Measurements from ENCODE around the gene SDK1.
"Not testable (repeated sequence)": the region's sequence is repeated elsewhere in the genome, so short reads cannot be mapped to it uniquely, and the experiment has no call there.

The SDK1 gene

DNA sequence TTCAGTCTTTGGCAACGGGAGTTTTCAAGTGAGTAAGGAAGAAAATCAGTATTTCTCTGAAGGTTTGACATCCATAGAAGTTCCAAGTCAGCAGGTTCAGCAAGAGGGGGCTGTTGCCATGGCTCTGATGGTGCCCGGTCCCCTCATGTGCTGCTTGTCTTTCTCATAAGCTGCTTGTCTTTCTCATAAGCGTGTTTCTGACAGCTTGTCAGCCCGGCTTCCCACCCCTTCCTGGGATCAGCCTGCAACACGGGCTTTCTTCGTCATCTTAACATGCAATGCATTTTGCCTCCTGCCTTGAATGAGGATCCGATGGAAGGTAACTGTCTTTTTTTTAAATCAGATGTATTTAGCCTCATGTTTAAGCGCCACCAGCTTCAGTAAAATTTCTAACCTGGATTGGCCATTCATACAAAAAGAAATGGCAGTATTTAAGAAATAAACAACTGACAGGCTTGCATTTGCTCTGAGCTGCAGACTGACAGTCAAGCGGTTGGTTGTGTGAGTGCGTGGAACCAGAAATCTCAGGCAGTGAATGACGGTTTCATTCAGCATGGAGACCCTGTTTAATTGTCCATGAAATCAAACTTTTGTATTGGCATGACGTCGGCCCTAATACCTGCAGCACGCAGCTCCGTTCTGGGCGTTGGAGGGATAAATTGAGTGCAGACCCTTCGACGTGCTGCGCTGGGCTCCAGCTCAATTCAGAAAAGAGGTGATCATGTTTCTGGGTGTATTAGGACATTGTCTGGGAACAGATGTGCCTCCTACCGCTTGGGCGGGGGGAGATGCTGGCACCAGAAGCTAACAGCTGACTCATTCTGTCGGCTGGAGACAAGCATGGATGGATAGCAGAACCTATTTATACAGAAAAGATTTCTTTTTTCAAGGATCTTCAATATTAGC lies 926.3 kb downstream of the SDK1 start:
- DNase-seq = no peak

GRCh38 chr7:4230352-4230751 lies 929.3 kb downstream of the SDK1 start:
- ATAC-seq = no peak
- DNase-seq = no peak

More for the DNA sequence above, 926.3 kb downstream of the SDK1 start:
- no peak for ATAC-seq

DNA sequence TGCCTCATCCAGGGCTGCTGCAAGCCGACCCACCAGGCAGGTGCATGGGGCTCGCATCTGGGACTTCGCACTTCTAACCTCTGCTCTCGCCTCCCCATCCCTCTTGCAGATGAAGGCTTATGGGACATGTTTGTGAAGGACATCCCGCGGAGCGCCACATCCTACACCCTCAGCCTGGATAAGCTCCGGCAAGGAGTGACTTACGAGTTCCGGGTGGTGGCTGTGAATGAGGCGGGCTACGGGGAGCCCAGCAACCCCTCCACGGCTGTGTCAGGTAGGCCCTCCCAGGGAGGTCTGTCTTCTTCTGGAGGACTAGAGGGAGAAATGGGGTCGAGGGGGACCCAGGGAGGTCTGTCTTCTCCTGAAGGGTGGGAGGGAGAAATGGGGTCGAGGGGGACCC lies 932.1 kb downstream of the SDK1 start:
- DNase-seq (no peak), ATAC-seq (no peak)

GRCh38 chr7:4233621-4234497 lies 932.8 kb downstream of the SDK1 start:
- ATAC-seq (no peak), DNase-seq (no peak)

GRCh38 chr7:4234498-4234855 lies 933.4 kb downstream of the SDK1 start:
- ATAC-seq (no peak), DNase-seq (no peak)

DNA sequence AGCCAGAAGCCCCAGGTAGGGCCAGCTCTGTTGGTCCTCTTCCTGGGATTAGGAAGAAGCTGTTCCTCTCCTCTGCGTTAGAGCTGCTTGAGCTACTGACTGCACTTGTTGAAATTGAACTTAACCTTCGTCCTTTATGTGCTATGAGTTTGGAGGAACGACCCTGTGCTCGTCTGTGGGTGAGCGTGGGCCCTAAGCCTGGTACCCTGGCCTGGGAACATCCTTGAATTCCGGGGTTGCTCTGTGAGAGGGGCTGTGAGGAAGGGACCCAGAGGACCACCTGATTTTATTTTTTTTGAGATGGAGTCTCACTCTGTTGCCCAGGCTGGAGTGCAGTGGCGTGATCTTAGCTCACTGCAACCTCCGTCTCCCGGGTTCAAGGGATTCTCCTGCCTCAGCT lies 933.8 kb downstream of the SDK1 start:
- ATAC-seq (no peak), DNase-seq (no peak)

- DNase-seq (no peak), ATAC-seq (no peak)
These were observed 934.5 kb downstream of the SDK1 start for GRCh38 chr7:4235596-4235995.

- no peak for DNase-seq
- no peak for ATAC-seq
These were observed 935.3 kb downstream of the SDK1 start for GRCh38 chr7:4236389-4236788.

- DNase-seq, ATAC-seq: not testable (repeated sequence)
These were observed 935.8 kb downstream of the SDK1 start for GRCh38 chr7:4236873-4237272.

DNA sequence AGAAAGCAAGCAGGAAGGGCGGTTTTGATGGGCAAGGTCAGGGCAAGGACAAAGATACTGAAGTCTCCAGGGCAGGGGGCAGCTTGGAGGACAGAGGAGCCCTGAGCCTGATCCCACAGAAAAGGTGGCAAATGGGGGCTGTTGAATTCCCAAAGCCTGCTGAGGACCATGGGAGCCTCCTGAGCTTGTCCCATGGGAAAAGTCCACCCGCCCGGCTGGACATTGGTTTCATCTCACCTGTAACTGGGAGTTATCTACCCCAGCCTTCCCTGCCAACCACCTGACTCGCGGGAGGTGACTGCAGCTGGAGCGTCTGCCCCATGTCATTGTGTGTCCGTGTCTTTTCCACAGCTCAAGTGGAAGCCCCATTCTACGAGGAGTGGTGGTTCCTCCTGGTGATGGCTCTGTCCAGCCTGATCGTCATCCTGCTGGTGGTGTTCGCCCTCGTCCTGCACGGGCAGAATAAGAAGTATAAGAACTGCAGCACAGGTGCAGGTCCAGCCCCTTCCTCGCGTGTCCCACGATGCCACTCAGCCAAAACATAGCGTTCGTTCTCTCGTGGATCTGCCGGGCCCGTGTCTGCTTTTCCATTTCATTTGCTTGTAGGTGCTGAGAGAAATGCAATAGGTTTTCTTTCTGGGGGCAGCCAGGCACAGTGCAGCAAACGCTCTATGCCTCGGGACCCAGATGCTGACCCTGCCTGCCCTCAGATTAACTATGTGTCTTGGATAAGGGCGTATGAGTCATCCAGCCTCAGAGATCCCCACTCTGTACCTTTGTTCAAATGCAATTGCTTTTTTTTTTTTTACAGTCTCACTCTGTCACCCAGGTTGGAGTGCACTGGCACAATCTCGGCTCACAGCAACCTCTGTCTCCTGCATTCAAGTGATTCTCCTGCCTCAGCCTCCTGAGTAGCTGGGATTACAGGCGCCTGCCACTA lies 936.5 kb downstream of the SDK1 start:
- ATAC-seq = no peak

GRCh38 chr7:4238861-4239260 lies 937.8 kb downstream of the SDK1 start:
- no peak for ATAC-seq
- DNase-seq = no peak

More for the DNA sequence above, 936.5 kb downstream of the SDK1 start:
- DNase-seq = no peak

DNA sequence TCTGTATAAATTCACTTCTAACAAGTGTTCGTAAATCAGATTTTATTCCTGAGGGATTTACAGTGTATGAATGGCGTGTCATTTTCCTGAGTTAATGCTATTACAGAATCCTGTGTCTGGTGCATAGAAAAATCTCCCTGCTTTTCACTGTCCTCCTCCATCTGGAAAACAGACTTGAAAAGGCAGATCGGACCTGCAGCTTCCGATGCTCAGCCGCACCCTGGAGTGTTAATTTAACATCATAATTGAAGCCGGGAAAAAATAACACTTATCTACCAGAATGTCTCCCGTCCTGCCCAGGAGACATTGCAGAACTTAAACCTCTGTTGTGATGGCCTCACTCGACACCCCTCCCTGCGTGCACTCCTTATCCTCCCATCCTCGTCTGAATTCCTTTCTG lies 939.0 kb downstream of the SDK1 start:
- DNase-seq = no peak
- no peak for ATAC-seq

DNA sequence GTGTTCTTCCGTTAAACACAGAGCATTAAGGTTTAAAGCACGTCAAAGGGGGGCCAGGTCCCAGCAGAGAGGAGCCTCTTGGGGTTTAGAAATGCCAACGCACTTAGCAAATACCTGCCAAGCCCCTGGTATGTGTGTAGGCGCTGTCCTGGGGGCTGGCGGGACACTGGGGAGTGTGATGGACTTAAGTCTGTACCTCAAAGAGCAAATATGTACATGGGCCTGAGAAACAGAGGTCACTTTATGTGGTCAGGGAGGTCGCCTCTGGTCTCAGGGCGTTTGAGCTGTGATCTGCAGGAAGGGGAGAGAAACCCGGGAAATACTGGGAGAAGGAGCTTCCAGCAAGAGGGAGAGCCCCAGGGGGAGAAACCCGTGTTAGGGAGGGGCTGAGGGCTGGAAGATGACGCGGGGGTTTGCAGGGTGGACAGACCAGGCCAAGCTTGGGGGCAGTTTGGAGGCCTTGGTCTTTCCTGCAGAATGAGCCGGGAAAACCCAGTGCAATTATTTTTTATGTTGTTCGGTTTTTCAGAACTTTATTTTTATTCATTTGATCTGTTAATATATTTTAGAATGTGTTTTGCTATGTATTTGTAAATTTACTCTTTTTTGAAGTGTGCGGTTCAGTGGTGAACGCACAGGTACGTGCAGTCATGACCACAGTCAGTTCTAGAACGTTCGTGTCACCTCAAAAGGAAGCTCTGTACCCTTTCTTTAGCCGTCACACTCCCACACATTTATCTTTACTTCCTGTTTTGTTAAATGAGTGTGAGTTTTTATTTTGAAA lies 939.7 kb downstream of the SDK1 start:
- DNase-seq = no peak
- ATAC-seq = no peak

DNA sequence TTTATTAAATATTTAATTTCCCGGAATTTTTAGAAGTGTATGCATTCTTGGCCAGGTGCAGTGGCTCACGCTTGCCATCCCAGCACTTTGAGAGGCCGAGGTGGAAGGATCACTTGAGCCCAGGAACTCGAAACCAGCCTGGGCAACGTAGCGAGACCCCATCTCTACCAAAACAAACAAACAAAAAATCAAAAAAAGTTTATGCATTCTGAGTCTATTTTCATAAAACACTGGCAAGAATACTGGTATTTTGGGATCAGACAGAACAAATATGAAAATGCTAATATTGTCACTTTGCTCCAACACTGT lies 940.2 kb downstream of the SDK1 start:
- no peak for DNase-seq
- ATAC-seq = no peak

GRCh38 chr7:4241791-4242190 lies 940.7 kb downstream of the SDK1 start:
- ATAC-seq (no peak), DNase-seq (no peak)

DNA sequence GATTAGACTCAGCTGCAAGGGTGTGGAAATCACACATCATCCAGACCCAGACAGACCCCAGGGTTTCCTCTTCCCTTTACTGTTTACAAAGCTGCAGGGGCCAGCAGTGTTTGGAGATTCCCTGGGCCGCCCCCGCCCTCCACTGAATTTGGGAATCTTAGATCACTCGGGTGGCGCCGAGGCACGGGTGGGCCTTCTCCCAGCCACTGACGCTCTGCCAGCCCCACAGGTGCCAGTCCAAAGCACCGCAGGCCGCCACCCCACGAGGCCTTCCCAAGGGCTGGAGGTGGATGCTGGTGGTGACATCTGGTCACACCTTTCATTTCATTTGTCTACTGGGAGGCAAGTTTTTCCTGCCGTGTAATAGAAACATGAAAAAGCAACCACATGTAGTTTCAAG lies 941.7 kb downstream of the SDK1 start:
- ATAC-seq = no peak
- no peak for DNase-seq

GRCh38 chr7:4244041-4244440 lies 943.0 kb downstream of the SDK1 start:
- DNase-seq (no peak), ATAC-seq (no peak)

- DNase-seq (no peak), ATAC-seq (no peak)
These were observed 943.6 kb downstream of the SDK1 start for GRCh38 chr7:4244635-4245034.

- no peak for ATAC-seq
- no peak for DNase-seq
These were observed 944.2 kb downstream of the SDK1 start for GRCh38 chr7:4245135-4245865.

- no peak for DNase-seq
- ATAC-seq = no peak
These were observed 944.9 kb downstream of the SDK1 start for GRCh38 chr7:4245866-4246470.

All from stimulated activated naive CD8-positive, alpha-beta T cell treated with anti-CD3 and anti-CD28 coated beads, Interleukin-15, Interleukin-2, amounts not matched to agents 100 U/mL and 50 U/mL, for 24 hours (primary cell).